ENCODE measurements around the gene SAMSN1.

Gene SAMSN1

GRCh38 chr21:14541841-14542490, 4.1 kb downstream of the SAMSN1 start (continued):
- TF ChIP-seq SETDB1 (IDR thresholded peaks at IDR 0.05; ENCODE audit: insufficient read length, low read length): no peak
- TF ChIP-seq, protein P1, sequence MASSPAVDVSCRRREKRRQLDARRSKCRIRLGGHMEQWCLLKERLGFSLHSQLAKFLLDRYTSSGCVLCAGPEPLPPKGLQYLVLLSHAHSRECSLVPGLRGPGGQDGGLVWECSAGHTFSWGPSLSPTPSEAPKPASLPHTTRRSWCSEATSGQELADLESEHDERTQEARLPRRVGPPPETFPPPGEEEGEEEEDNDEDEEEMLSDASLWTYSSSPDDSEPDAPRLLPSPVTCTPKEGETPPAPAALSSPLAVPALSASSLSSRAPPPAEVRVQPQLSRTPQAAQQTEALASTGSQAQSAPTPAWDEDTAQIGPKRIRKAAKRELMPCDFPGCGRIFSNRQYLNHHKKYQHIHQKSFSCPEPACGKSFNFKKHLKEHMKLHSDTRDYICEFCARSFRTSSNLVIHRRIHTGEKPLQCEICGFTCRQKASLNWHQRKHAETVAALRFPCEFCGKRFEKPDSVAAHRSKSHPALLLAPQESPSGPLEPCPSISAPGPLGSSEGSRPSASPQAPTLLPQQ (tag by site-specific recombination; IDR thresholded peaks at IDR 0.05): no peak
- TF ChIP-seq ZNF830 (tag by site-specific recombination; IDR thresholded peaks at IDR 0.05; ENCODE audit: low read depth): no peak
- TF ChIP-seq, protein P2, sequence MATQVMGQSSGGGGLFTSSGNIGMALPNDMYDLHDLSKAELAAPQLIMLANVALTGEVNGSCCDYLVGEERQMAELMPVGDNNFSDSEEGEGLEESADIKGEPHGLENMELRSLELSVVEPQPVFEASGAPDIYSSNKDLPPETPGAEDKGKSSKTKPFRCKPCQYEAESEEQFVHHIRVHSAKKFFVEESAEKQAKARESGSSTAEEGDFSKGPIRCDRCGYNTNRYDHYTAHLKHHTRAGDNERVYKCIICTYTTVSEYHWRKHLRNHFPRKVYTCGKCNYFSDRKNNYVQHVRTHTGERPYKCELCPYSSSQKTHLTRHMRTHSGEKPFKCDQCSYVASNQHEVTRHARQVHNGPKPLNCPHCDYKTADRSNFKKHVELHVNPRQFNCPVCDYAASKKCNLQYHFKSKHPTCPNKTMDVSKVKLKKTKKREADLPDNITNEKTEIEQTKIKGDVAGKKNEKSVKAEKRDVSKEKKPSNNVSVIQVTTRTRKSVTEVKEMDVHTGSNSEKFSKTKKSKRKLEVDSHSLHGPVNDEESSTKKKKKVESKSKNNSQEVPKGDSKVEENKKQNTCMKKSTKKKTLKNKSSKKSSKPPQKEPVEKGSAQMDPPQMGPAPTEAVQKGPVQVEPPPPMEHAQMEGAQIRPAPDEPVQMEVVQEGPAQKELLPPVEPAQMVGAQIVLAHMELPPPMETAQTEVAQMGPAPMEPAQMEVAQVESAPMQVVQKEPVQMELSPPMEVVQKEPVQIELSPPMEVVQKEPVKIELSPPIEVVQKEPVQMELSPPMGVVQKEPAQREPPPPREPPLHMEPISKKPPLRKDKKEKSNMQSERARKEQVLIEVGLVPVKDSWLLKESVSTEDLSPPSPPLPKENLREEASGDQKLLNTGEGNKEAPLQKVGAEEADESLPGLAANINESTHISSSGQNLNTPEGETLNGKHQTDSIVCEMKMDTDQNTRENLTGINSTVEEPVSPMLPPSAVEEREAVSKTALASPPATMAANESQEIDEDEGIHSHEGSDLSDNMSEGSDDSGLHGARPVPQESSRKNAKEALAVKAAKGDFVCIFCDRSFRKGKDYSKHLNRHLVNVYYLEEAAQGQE (tag by site-specific recombination; IDR thresholded peaks at IDR 0.05): no peak
- TF ChIP-seq ZEB2 (tag by site-specific recombination; IDR thresholded peaks at IDR 0.05): no peak
- TF ChIP-seq, protein P3, sequence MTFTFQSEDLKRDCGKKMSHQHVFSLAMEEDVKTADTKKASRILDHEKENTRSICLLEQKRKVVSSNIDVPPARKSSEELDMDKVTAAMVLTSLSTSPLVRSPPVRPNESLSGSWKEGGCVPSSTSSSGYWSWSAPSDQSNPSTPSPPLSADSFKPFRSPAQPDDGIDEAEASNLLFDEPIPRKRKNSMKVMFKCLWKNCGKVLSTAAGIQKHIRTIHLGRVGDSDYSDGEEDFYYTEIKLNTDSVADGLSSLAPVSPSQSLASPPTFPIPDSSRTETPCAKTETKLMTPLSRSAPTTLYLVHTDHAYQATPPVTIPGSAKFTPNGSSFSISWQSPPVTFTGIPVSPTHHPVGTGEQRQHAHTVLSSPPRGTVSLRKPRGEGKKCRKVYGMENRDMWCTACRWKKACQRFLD (tag by site-specific recombination; IDR thresholded peaks at IDR 0.05): no peak
- no peak for TF ChIP-seq OVOL3 (tag by site-specific recombination; IDR thresholded peaks at IDR 0.05)

GRCh38 chr21:14538483-14538882, 7.6 kb downstream of the SAMSN1 start:
- POLR2A ChIA-PET: no interaction called here
- H3K27ac ChIP-seq (ENCODE audit: extremely low read depth, low read depth, low read length): no peak overlapping the region
- H3K9me3 ChIP-seq (ENCODE audit: control insufficient read depth, insufficient read depth, low read depth, low read length): no peaks in the 10 kb centered on the region
- no peaks in the 10 kb centered on the region for H3K4me1 ChIP-seq (ENCODE audit: control insufficient read depth, insufficient read depth, low read length)
- H3K36me3 ChIP-seq (ENCODE audit: control insufficient read depth in 2 of 2, insufficient read depth in 1 of 2, low read length in 2 of 2): no peaks in the 10 kb centered on the region
- H3K4me3 ChIP-seq (ENCODE audit: low read depth, low read length): no peak overlapping the region
- CTCF ChIA-PET: no interaction called here
- no peak for TF ChIP-seq ZNF37A (tag by site-specific recombination; IDR thresholded peaks at IDR 0.05)
- TF ChIP-seq ZNF529 (tag by site-specific recombination; IDR thresholded peaks at IDR 0.05; ENCODE audit: insufficient replicate concordance): no peak
- TF ChIP-seq, protein P4, sequence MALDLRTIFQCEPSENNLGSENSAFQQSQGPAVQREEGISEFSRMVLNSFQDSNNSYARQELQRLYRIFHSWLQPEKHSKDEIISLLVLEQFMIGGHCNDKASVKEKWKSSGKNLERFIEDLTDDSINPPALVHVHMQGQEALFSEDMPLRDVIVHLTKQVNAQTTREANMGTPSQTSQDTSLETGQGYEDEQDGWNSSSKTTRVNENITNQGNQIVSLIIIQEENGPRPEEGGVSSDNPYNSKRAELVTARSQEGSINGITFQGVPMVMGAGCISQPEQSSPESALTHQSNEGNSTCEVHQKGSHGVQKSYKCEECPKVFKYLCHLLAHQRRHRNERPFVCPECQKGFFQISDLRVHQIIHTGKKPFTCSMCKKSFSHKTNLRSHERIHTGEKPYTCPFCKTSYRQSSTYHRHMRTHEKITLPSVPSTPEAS (tag by site-specific recombination; IDR thresholded peaks at IDR 0.05): no peak

DNA sequence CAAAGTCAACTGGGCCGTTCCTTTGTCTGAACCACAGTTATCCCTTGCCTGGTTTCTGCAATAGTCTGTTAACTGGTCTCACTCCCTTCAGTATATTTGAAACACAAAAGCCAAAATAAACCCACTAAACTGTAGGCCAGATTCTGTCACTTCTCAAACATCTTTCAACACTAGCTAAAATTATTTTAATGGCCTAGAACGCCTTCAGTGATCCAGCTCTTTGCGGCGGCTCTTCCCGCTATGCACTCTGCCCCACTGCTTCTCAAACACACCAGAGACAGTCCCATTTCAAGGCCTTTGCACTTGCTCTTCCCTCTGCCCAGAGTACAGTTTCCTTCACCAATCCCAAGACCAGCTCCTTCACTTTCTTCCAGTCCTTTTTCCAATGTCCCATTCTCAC, 9.2 kb downstream of the SAMSN1 start:
- no peaks in the 10 kb centered on the region for H3K9me3 ChIP-seq (ENCODE audit: control insufficient read depth, insufficient read depth, low read depth, low read length)
- H3K36me3 ChIP-seq (ENCODE audit: control insufficient read depth in 2 of 2, insufficient read depth in 1 of 2, low read length in 2 of 2): no peaks in the 10 kb centered on the region
- CTCF ChIA-PET: no interaction called here
- no peak overlapping the region for H3K4me3 ChIP-seq (ENCODE audit: low read depth, low read length)
- no peak overlapping the region for H3K27ac ChIP-seq (ENCODE audit: extremely low read depth, low read depth, low read length)
- H3K4me1 ChIP-seq (ENCODE audit: control insufficient read depth, insufficient read depth, low read length): no peaks in the 10 kb centered on the region
- TF ChIP-seq ZNF621 (tag by site-specific recombination; IDR thresholded peaks at IDR 0.05) (no peak), ZNF423 (tag by site-specific recombination; IDR thresholded peaks at IDR 0.05) (no peak), ZFHX2 (tag by site-specific recombination; conservative IDR thresholded peaks at IDR 0.05) (no peak), ZSCAN18 (tag by site-specific recombination; IDR thresholded peaks at IDR 0.05) (no peak), ZNF350 (tag by site-specific recombination; IDR thresholded peaks at IDR 0.05) (no peak)
- POLR2A ChIA-PET: no interaction called here
